Endothelial cell of umbilical vein (primary cell): Measurements from ENCODE around the gene RAB11FIP2. TPM values are rescaled to one million over a fixed set of nuclear protein-coding genes. Genes with fewer than 3 reads are reported as not detected.

Source experiments
- BruUV-seq: library from RNA; stranded (reverse); fragments of 400-500 nt; replicated peaks from 2 replicates; lab custom pipeline; 2021; lab: Mats Ljungman, UMichigan
- CTCF ChIA-PET: fragments of 300-600, 350-600 bp; sonication (Branson Sonifier 250); formaldehyde crosslinking; loops from one replicate; lab custom pipeline; 2021; ENCODE audit warnings: antibody characterized with exemption, inconsistent platforms; lab: Charles Lee
- POLR2A ChIA-PET: fragments of 300-600, 350-600 bp; sonication (Branson Sonifier 250); formaldehyde crosslinking; loops from one replicate; lab custom pipeline; 2021; ENCODE audit warnings: antibody characterized with exemption, inconsistent platforms; lab: Charles Lee
- DNase-seq: peaks from one replicate; pipeline ENCODE4 v3.0.0-alpha.2; 2011; ENCODE audit warnings: low read depth, low spot score
- FAIRE-seq: peaks from 2 replicates; lab custom pipeline; 2011; peaks lifted over from hg19 to GRCh38; lab: Jason Lieb, UNC
- H2AFZ ChIP-seq: 2 replicates; pipeline ENCODE4 v1.6.0; 2012; ENCODE audit warnings: low read depth, low read length, control low read depth, inconsistent platforms
- H3K27ac ChIP-seq: 2 replicates; pipeline ENCODE4 v1.5.1; 2011; ENCODE audit warnings: low read depth, mild to moderate bottlenecking, control low read depth, low read length, moderate library complexity; ENCODE audit not compliant: insufficient read depth
- H3K27me3 ChIP-seq, 2 experiments: 2 replicates each; pipeline versions ENCODE4 v1.6.0 to v1.6.1; 2011; ENCODE audit warnings: low read length in 2 of 2, mixed read lengths in 1 of 2; ENCODE audit not compliant: control insufficient read depth in 2 of 2, insufficient read depth in 2 of 2
- H3K36me3 ChIP-seq, 2 experiments: 2 replicates in 1 of 2; 3 replicates in 1 of 2; pipeline ENCODE4 v1.5.1; 2011; ENCODE audit warnings: low read length in 2 of 2, mild to moderate bottlenecking in 1 of 2, moderate library complexity in 1 of 2; ENCODE audit not compliant: control insufficient read depth in 2 of 2, insufficient read depth in 2 of 2; ENCODE audit errors: extremely low read depth in 1 of 2
- H3K4me1 ChIP-seq: 3 replicates; pipeline ENCODE4 v1.5.1; 2011; ENCODE audit warnings: mild to moderate bottlenecking, low read length; ENCODE audit not compliant: control insufficient read depth, insufficient read depth; ENCODE audit errors: extremely low read depth
- H3K4me2 ChIP-seq: 2 replicates; pipeline ENCODE4 v1.6.1; 2011; ENCODE audit warnings: low read length, control low read depth, mixed read lengths; ENCODE audit not compliant: insufficient read depth
- H3K4me3 ChIP-seq, 3 experiments: fragments of 200-600 bp in 1 of 3; sonication (generic), shearing (Covaris generic) in 1 of 3; replicated peaks in 1 of 3; 2 replicates each; pipeline ENCODE4 v1.5.1; 2011 to 2016; ENCODE audit warnings: control low read depth in 3 of 3, low read length in 3 of 3, mild to moderate bottlenecking in 2 of 3, inconsistent platforms in 1 of 3, low read depth in 1 of 3, moderate library complexity in 1 of 3; ENCODE audit not compliant: insufficient read depth in 1 of 3
- H3K79me2 ChIP-seq: 2 replicates; pipeline ENCODE4 v1.6.0; 2012; ENCODE audit warnings: low read length, inconsistent platforms; ENCODE audit not compliant: control insufficient read depth, insufficient read depth
- H3K9ac ChIP-seq: replicated peaks from 2 replicates; pipeline ENCODE3; 2011; ENCODE audit warnings: low read length, control low read depth; ENCODE audit not compliant: insufficient read depth; ENCODE audit errors: extremely low read depth
- H3K9me1 ChIP-seq: replicated peaks from 3 replicates; pipeline ENCODE4 v1.6.0; 2011; ENCODE audit warnings: mild to moderate bottlenecking, low read length; ENCODE audit not compliant: control insufficient read depth, insufficient read depth; ENCODE audit errors: extremely low read depth
- H3K9me3 ChIP-seq: replicated peaks from 2 replicates; pipeline ENCODE4 v1.5.1; 2012; ENCODE audit warnings: low read length, inconsistent platforms; ENCODE audit not compliant: control insufficient read depth, insufficient read depth
- H4K20me1 ChIP-seq: replicated peaks from 2 replicates; pipeline ENCODE3; 2011; ENCODE audit warnings: mild to moderate bottlenecking, low read length; ENCODE audit not compliant: control insufficient read depth, insufficient read depth; ENCODE audit errors: extremely low read depth
- EZH2 ChIP-seq: IDR thresholded peaks from 2 replicates; pipeline ENCODE4 v1.6.1; 2012; ENCODE audit warnings: borderline replicate concordance, low read depth, mild to moderate bottlenecking, moderate library complexity, low read length, inconsistent platforms; ENCODE audit not compliant: severe bottlenecking
- FOS ChIP-seq: IDR thresholded peaks from 2 replicates; pipeline ENCODE4 v1.6.1; 2011; ENCODE audit warnings: mild to moderate bottlenecking, low read length, moderate library complexity, borderline replicate concordance; ENCODE audit not compliant: insufficient read depth
- GATA2 ChIP-seq: IDR thresholded peaks from 2 replicates; pipeline ENCODE4 v1.7.0; 2011; ENCODE audit warnings: low read depth, mild to moderate bottlenecking, moderate library complexity, mixed read lengths, low read length; ENCODE audit not compliant: insufficient read length, insufficient read depth
- JUN ChIP-seq: IDR thresholded peaks from 2 replicates; pipeline ENCODE4 v1.6.1; 2011; ENCODE audit warnings: borderline replicate concordance, low read depth; ENCODE audit not compliant: insufficient read length, insufficient read depth
- MYC ChIP-seq: IDR thresholded peaks from one replicate; pipeline ENCODE4 v1.6.1; 2011; ENCODE audit warnings: mild to moderate bottlenecking, low read depth, low read length
- POLR2A ChIP-seq: IDR thresholded peaks from 2 replicates; pipeline ENCODE4 v1.6.1; 2012; ENCODE audit warnings: low read depth, mild to moderate bottlenecking, control low read depth, low read length
- POLR2AphosphoS5 ChIP-seq: IDR thresholded peaks from 2 replicates; pipeline ENCODE4 v1.6.1; 2012; ENCODE audit warnings: low read depth, mild to moderate bottlenecking, control low read depth, low read length, moderate library complexity; ENCODE audit not compliant: insufficient read depth
- dilution Hi-C: fragments of 300-500 bp; cut with MboI; formaldehyde crosslinking; loops from one replicate; pipeline ENCODE4 v1.15.0; 2019; ENCODE audit warnings: low sequenced_read_pairs; ENCODE audit not compliant: extremely low pct_ligation_motif_present
- intact Hi-C: fragments of 100-400 bp; cut with micrococcal nuclease; formaldehyde crosslinking; loops from one replicate; pipeline ENCODE4 v1.10.0; 2022
- polyA plus RNA-seq, 4 experiments: library from polyadenylated mRNA; depleted of rRNA in 3 of 4; stranded (reverse) in 3 of 4; unstranded in 1 of 4; fragments of >200 nt; gene quantifications; 2 replicates each; pipeline versions ENCODE4 v1.2.1 to v1.2.3, GENCODE V29; 2011 to 2012; ENCODE audit warnings: missing spikeins in 1 of 4
- total RNA-seq: library from RNA; stranded (reverse); gene quantifications from 2 replicates; pipeline ENCODE4 v1.2.3, GENCODE V29; 2021
- TF ChIP-seq, protein P1 (sequence below), 2 donors: IDR thresholded peaks; 1 replicate in 1 of 2; 2 replicates in 1 of 2; pipeline ENCODE4 v1.5.1; 2011; ENCODE audit warnings: low read length in 2 of 2, mild to moderate bottlenecking in 2 of 2, moderate library complexity in 2 of 2, control low read depth in 1 of 2, inconsistent platforms in 1 of 2, low read depth in 1 of 2; ENCODE audit not compliant: insufficient read depth in 1 of 2; ENCODE audit errors: extremely low read depth in 1 of 2
- TF ChIP-seq, protein P2 (sequence below): IDR thresholded peaks from 2 replicates; pipeline ENCODE4 v1.6.1; 2011; ENCODE audit not compliant: insufficient read depth, insufficient read length

The RAB11FIP2 gene
- total and polyA plus RNA-seq, 2 donors (not counting 3 experiments of a cell fraction or from before 2014, with no cell fraction given): 1.9 to 8.6 TPM

DNA sequence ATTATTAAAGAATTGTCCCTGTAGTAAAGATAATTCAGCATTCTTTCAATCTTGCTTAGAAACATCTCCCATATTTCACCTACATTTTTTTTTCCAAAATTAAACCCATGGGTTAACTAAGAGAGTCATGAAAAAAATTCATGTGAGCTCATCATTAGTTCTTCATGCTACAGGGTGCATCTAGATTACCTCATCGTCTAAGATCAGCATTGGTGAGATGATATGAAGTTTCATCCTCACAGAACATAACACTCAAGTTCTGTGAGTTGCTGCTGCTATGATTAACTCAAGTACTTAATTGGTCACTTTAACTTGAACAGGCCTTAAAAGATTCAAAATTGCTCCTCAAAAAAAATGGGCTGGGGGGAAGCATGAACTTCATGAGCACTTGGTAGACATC lies 50.0 kb downstream of the RAB11FIP2 start:
- dilution Hi-C loops (no loop called here), intact Hi-C loops (no loop called here)
- H3K4me1 ChIP-seq: no peaks in the 10 kb centered on the region
- no TSS peak for BruUV-seq
- H2AFZ ChIP-seq: no peak overlapping the region
- no peak for DNase-seq
- no peak overlapping the region for H3K9ac ChIP-seq
- TF ChIP-seq MYC: no peak
- TF ChIP-seq FOS: no peak
- TF ChIP-seq JUN: no peak
- no peak for TF ChIP-seq EZH2
- TF ChIP-seq, protein P1, sequence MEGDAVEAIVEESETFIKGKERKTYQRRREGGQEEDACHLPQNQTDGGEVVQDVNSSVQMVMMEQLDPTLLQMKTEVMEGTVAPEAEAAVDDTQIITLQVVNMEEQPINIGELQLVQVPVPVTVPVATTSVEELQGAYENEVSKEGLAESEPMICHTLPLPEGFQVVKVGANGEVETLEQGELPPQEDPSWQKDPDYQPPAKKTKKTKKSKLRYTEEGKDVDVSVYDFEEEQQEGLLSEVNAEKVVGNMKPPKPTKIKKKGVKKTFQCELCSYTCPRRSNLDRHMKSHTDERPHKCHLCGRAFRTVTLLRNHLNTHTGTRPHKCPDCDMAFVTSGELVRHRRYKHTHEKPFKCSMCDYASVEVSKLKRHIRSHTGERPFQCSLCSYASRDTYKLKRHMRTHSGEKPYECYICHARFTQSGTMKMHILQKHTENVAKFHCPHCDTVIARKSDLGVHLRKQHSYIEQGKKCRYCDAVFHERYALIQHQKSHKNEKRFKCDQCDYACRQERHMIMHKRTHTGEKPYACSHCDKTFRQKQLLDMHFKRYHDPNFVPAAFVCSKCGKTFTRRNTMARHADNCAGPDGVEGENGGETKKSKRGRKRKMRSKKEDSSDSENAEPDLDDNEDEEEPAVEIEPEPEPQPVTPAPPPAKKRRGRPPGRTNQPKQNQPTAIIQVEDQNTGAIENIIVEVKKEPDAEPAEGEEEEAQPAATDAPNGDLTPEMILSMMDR (IDR thresholded peaks at IDR 0.05; ENCODE audit: extremely low read depth in 1 of 2, insufficient read depth in 1 of 2, low read depth in 1 of 2, low read length in 2 of 2): no peak
- H3K36me3 ChIP-seq: no peaks in the 10 kb centered on the region
- H3K79me2 ChIP-seq: no peaks in the 10 kb centered on the region
- H3K4me2 ChIP-seq: no peak overlapping the region
- ChIA-PET CTCF (no interaction called here), POLR2A (no interaction called here)
- no peaks in the 10 kb centered on the region for H3K27me3 ChIP-seq
- no peak overlapping the region for H3K27ac ChIP-seq
- H3K9me3 ChIP-seq: no peaks in the 10 kb centered on the region
- H4K20me1 ChIP-seq: no peaks in the 10 kb centered on the region
- FAIRE-seq: no peak
- H3K4me3 ChIP-seq: no peak overlapping the region
- no peaks in the 10 kb centered on the region for H3K9me1 ChIP-seq

DNA sequence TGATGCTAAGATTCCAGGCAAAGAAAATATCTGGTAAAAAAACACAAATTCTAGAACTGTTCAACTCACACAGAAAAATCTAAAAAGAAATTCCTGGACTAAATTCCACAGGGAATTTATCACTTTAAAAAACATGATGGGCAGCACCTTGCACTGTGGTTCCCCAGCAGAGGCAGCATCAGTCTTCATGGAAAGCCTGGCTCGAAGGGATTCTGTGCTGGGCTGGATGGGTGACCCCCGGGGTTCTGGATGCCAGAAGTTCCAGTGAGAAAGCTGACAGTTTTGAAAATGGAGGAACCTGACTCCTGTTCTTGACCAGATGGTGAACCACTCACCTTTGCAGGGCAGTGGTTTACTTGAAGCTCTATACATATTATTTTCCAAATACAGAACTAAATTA lies 52.0 kb downstream of the RAB11FIP2 start:
- Histone ChIP-seq H3K9me3 (no peaks in the 10 kb centered on the region), H4K20me1 (no peaks in the 10 kb centered on the region), H3K27ac (no peak overlapping the region), H3K4me2 (no peak overlapping the region), H3K79me2 (no peaks in the 10 kb centered on the region), H3K4me1 (no peaks in the 10 kb centered on the region), H3K9me1 (no peaks in the 10 kb centered on the region), H3K9ac (no peak overlapping the region), H2AFZ (no peak overlapping the region), H3K4me3 (no peak overlapping the region), H3K36me3 (no peaks in the 10 kb centered on the region), H3K27me3 (no peaks in the 10 kb centered on the region)
- dilution Hi-C loops (no loop called here), intact Hi-C loops (no loop called here)
- DNase-seq (no peak), FAIRE-seq (no peak)
- TF ChIP-seq, protein P1 (IDR thresholded peaks at IDR 0.05; ENCODE audit: extremely low read depth in 1 of 2, insufficient read depth in 1 of 2, low read depth in 1 of 2, low read length in 2 of 2): no peak
- TF ChIP-seq EZH2: no peak
- TF ChIP-seq, protein P2, sequence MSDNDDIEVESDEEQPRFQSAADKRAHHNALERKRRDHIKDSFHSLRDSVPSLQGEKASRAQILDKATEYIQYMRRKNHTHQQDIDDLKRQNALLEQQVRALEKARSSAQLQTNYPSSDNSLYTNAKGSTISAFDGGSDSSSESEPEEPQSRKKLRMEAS: no peak
- TF ChIP-seq JUN: no peak
- TF ChIP-seq MYC: no peak
- no peak for TF ChIP-seq POLR2A
- no peak for TF ChIP-seq POLR2AphosphoS5
- TF ChIP-seq FOS: no peak
- no peak for TF ChIP-seq GATA2
- POLR2A ChIA-PET: no interaction called here
- CTCF ChIA-PET: no interaction called here
- BruUV-seq: no TSS peak
